ENCODE measurements around the gene FAM161B. TPM values are rescaled to one million over a fixed set of nuclear protein-coding genes. Genes with fewer than 3 reads are reported as not detected.
"Not testable (repeated sequence)": the region's sequence is repeated elsewhere in the genome, so short reads cannot be mapped to it uniquely, and the experiment has no call there.

FAM161B gene
- total RNA-seq, 6 donors from 2014 or later, result 2.6 to 6.2 (median 4.0) TPM

GRCh38 chr14:73913256-73913655 is 36.6 kb downstream of the FAM161B start:
- Histone ChIP-seq H3K9me3 (no peaks in the 10 kb centered on the region), H3K27me3 (no peaks in the 10 kb centered on the region), H3K36me3 (peaks cover 27 to 85% (median 60%) of the 10 kb centered on the region in 4 donors), H3K27ac (no peak overlapping the region), H3K4me3 (no peak overlapping the region), H3K4me1 (no peaks in the 10 kb centered on the region)
- WGBS, 2 donors, result 92% methylated on average over 3 of the region's 3 CpGs
- ATAC-seq (ENCODE audit: low FRiP score in 2 of 2), result no peak
- no peak for DNase-seq
- TF ChIP-seq EP300 (IDR thresholded peaks at IDR 0.05) (no peak), POLR2AphosphoS5 (IDR thresholded peaks at IDR 0.05) (no peak), POLR2A (IDR thresholded peaks at IDR 0.05) (no peak)
- TF ChIP-seq, protein P1, sequence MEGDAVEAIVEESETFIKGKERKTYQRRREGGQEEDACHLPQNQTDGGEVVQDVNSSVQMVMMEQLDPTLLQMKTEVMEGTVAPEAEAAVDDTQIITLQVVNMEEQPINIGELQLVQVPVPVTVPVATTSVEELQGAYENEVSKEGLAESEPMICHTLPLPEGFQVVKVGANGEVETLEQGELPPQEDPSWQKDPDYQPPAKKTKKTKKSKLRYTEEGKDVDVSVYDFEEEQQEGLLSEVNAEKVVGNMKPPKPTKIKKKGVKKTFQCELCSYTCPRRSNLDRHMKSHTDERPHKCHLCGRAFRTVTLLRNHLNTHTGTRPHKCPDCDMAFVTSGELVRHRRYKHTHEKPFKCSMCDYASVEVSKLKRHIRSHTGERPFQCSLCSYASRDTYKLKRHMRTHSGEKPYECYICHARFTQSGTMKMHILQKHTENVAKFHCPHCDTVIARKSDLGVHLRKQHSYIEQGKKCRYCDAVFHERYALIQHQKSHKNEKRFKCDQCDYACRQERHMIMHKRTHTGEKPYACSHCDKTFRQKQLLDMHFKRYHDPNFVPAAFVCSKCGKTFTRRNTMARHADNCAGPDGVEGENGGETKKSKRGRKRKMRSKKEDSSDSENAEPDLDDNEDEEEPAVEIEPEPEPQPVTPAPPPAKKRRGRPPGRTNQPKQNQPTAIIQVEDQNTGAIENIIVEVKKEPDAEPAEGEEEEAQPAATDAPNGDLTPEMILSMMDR (IDR thresholded peaks at IDR 0.05), result no peak

- no peak for ATAC-seq (ENCODE audit: low FRiP score in 2 of 2)
- Histone ChIP-seq H3K4me1 (no peaks in the 10 kb centered on the region), H3K9me3 (no peaks in the 10 kb centered on the region), H3K27me3 (no peaks in the 10 kb centered on the region), H3K36me3 (peaks cover 35 to 93% (median 77%) of the 10 kb centered on the region in 4 donors), H3K27ac (no peak overlapping the region), H3K4me3 (no peak overlapping the region)
- WGBS, 2 donors, result 100% methylated on average over 1 of the region's 1 CpG
- no peak for DNase-seq
- TF ChIP-seq, protein P1 (IDR thresholded peaks at IDR 0.05), result no peak
- no peak for TF ChIP-seq EP300 (IDR thresholded peaks at IDR 0.05)
- TF ChIP-seq POLR2A (IDR thresholded peaks at IDR 0.05), result no peak
- no peak for TF ChIP-seq POLR2AphosphoS5 (IDR thresholded peaks at IDR 0.05)
Observed at GRCh38 chr14:73909681-73910080, 40.2 kb downstream of the FAM161B start.

DNA sequence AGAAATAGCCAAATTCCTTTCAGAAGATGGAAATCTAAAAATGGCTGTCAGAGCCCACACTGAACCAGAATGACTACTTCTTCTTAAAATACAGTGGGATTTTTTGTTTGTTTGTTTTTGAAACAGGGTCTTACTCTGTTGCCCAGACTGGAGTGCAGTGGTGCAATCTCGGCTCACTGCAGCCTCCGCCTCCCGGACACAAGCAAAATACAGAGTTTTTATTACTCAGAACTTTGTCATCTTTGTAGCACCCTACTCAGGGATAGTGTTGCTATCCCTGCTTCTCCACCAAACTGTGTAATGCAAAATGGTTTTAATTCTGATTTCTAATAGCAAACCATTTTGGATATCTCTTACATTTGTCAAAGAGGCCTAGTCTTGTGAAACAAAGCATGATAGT is 46.9 kb downstream of the FAM161B start:
- no peak overlapping the region for H3K27ac ChIP-seq
- H3K4me3 ChIP-seq, result no peak overlapping the region
- H3K9me3 ChIP-seq, result no peaks in the 10 kb centered on the region
- WGBS, 2 donors, result 95 to 97% methylated on average over 3 of the region's 3 CpGs
- TF ChIP-seq POLR2AphosphoS5 (IDR thresholded peaks at IDR 0.05) (no peak), EP300 (IDR thresholded peaks at IDR 0.05) (no peak), POLR2A (IDR thresholded peaks at IDR 0.05) (no peak)
- TF ChIP-seq, protein P1 (IDR thresholded peaks at IDR 0.05), result no peak
- DNase-seq, result no peak
- H3K36me3 ChIP-seq, result peaks cover 35 to 92% (median 61%) of the 10 kb centered on the region in 4 donors
- H3K27me3 ChIP-seq, result no peaks in the 10 kb centered on the region
- ATAC-seq (ENCODE audit: low FRiP score in 2 of 2), result no peak
- no peaks in the 10 kb centered on the region for H3K4me1 ChIP-seq

DNA sequence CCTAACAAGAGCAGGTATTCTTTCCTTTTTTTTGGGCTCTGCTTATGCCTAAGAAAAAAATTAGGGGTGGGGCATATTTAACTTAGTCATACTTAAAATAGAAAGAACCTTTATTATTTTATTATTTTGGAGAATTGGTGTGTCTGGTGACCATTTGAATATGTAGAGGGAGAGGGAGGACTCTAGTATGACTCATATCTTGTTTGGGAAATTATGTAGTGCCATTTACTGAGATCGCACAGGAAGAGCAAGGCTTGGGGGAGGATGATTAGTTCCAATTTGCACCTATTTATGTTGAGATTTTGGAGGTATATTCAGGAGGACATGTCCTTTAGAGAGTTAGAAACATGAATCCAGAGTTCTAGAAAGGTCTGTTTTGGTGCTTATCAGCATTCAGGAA is 53.4 kb downstream of the FAM161B start:
- whole genome bisulfite sequencing, 2 donors, result 70 to 77% methylated on average over 1 of the region's 1 CpG
- H3K4me1 ChIP-seq, result peaks cover 0 to 7% (median 0%) of the 10 kb centered on the region in 4 donors
- peak overlapping the region in 2 of 4 donors; percentile 32 to 36 for H3K27ac ChIP-seq
- DNase-seq, result no peak
- no peak overlapping the region for H3K4me3 ChIP-seq
- no peak for ATAC-seq (ENCODE audit: low FRiP score in 2 of 2)
- H3K36me3 ChIP-seq, result peaks cover 27 to 94% (median 60%) of the 10 kb centered on the region in 4 donors
- no peaks in the 10 kb centered on the region for H3K27me3 ChIP-seq
- TF ChIP-seq, protein P1 (IDR thresholded peaks at IDR 0.05), result no peak
- TF ChIP-seq POLR2AphosphoS5 (IDR thresholded peaks at IDR 0.05) (no peak), POLR2A (IDR thresholded peaks at IDR 0.05) (no peak), EP300 (IDR thresholded peaks at IDR 0.05) (no peak)
- H3K9me3 ChIP-seq, result no peaks in the 10 kb centered on the region

- DNase-seq, result no peak
- H3K36me3 ChIP-seq, result peaks cover 27 to 88% (median 60%) of the 10 kb centered on the region in 4 donors
- WGBS, 2 donors, result 81 to 83% methylated on average over 1 of the region's 1 CpG
- no peak overlapping the region for H3K27ac ChIP-seq
- no peaks in the 10 kb centered on the region for H3K27me3 ChIP-seq
- peaks cover 0 to 7% (median 0%) of the 10 kb centered on the region in 4 donors for H3K4me1 ChIP-seq
- TF ChIP-seq POLR2AphosphoS5 (IDR thresholded peaks at IDR 0.05) (no peak), EP300 (IDR thresholded peaks at IDR 0.05) (no peak), POLR2A (IDR thresholded peaks at IDR 0.05) (no peak)
- TF ChIP-seq, protein P1 (IDR thresholded peaks at IDR 0.05), result no peak
- no peak overlapping the region for H3K4me3 ChIP-seq
- ATAC-seq (ENCODE audit: low FRiP score in 2 of 2), result no peak
- no peaks in the 10 kb centered on the region for H3K9me3 ChIP-seq
Observed at GRCh38 chr14:73895939-73896338, 54.0 kb downstream of the FAM161B start.

DNA sequence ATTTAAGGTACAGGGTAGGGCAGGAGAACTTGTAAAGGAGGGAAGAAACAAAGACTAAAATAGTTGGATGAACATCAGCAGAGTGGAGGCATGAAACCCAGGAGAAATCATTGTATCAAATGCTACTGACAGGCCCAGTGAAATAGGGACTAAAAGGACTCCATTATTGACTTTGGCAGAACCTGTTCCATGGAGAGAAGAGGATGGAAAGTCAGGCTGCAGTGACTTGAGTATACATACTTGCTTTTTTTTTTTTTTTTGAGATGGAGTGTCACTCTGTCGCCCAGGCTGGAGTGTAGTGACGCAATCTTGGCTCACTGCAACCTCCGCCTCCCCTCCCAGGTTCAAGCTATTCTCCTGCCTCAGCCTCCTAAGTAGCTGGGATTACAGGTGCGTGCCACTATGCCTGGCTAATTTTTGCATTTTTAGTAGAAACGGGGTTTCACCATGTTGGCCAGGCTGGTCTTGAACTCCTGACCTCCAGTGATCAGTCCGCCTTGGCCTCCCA is 55.7 kb downstream of the FAM161B start:
- H3K4me1 ChIP-seq, H3K27me3 ChIP-seq, H3K9me3 ChIP-seq, H3K4me3 ChIP-seq, H3K27ac ChIP-seq: not testable (repeated sequence)
- WGBS, 2 donors, result 71 to 73% methylated on average over 6 of the region's 6 CpGs
- peak in 1 of 2 donors; percentile 65 for DNase-seq
- peaks cover 25 to 72% (median 53%) of the 10 kb centered on the region in 4 donors for H3K36me3 ChIP-seq
- ATAC-seq (ENCODE audit: low FRiP score in 2 of 2), result peak in 1 of 2 donors; percentile 26
